ENCODE data around the gene TYW1B. TPM values are rescaled to one million over a fixed set of nuclear protein-coding genes. Genes with fewer than 3 reads are reported as not detected.
A peak's percentile ranks its signal among the peaks of the same experiment; 100 is the strongest.
"Not testable (repeated sequence)": the region's sequence is repeated elsewhere in the genome, so short reads cannot be mapped to it uniquely, and the experiment has no call there.

Gene TYW1B
- total and polyA plus RNA-seq, 4 experiments from 2014 or later, result 0.30 to 8.4 (median 5.0) TPM

- H3K4me3 Mint-ChIP-seq; H3K27me3 ChIP-seq (ENCODE audit: insufficient read depth, low read length); DNase-seq; H3K4me1 Mint-ChIP-seq; H3K36me3 ChIP-seq (ENCODE audit: insufficient read depth, low read length); H3K27me3 Mint-ChIP-seq; POLR2A ChIA-PET (ENCODE audit: partially characterized antibody); H3K4me1 ChIP-seq (ENCODE audit: insufficient read depth, low read length); H3K4me3 ChIP-seq (ENCODE audit: low read length in 2 of 2); H3K9me3 ChIP-seq (ENCODE audit: control insufficient read depth in 1 of 2, low read length in 2 of 2); H3K27ac ChIP-seq (ENCODE audit: low read depth, low read length); H3K9me3 Mint-ChIP-seq; CTCF ChIA-PET (ENCODE audit: partially characterized antibody); intact Hi-C loops (cut with micrococcal nuclease): not testable (repeated sequence)
- Mint-ChIP-seq H3K27ac (peak overlapping the region in 1 of 7 donors; percentile 10), H3K36me3 (peaks cover 37 to 47% of the 10 kb centered on the region in 2 donors)
Observed at GRCh38 chr7:72604771-72605611, 223.0 kb downstream of the TYW1B start.

GRCh38 chr7:72603476-72603875, 224.5 kb downstream of the TYW1B start:
- H3K4me1 ChIP-seq (ENCODE audit: insufficient read depth, low read length); H3K9me3 ChIP-seq (ENCODE audit: control insufficient read depth in 1 of 2, low read length in 2 of 2); H3K9me3 Mint-ChIP-seq; H3K27ac ChIP-seq (ENCODE audit: low read depth, low read length); CTCF ChIA-PET (ENCODE audit: partially characterized antibody); H3K27me3 Mint-ChIP-seq; H3K36me3 ChIP-seq (ENCODE audit: insufficient read depth, low read length); H3K4me3 ChIP-seq (ENCODE audit: low read length in 2 of 2); H3K27me3 ChIP-seq (ENCODE audit: insufficient read depth, low read length); H3K4me3 Mint-ChIP-seq; POLR2A ChIA-PET (ENCODE audit: partially characterized antibody); DNase-seq; intact Hi-C loops (cut with micrococcal nuclease); H3K27ac Mint-ChIP-seq; H3K4me1 Mint-ChIP-seq: not testable (repeated sequence)
- peaks cover 30 to 38% of the 10 kb centered on the region in 2 donors for H3K36me3 Mint-ChIP-seq

DNA sequence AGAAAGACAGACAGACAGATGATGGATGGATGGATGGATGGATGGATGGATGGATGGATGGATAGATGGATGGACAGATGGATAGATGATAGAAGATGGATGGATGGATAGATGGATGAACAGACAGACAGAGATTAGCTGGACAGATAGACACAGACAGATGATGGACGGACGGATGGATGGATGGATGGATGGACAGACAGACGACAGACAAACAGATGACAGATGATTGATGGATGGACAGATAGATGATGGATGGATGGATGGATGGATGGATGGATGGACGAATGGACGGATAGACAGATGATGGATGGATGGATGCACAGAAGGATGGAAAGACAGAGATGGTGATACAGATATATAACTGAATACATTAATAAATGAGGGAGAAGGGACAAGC, 224.9 kb downstream of the TYW1B start:
- Histone ChIP-seq H3K36me3 (ENCODE audit: insufficient read depth, low read length) (no peaks in the 10 kb centered on the region), H3K4me3 (ENCODE audit: low read length in 2 of 2) (no peak overlapping the region), H3K4me1 (ENCODE audit: insufficient read depth, low read length) (no peaks in the 10 kb centered on the region), H3K27me3 (ENCODE audit: insufficient read depth, low read length) (no peaks in the 10 kb centered on the region), H3K27ac (ENCODE audit: low read depth, low read length) (no peak overlapping the region), H3K9me3 (ENCODE audit: control insufficient read depth in 1 of 2, low read length in 2 of 2) (no peaks in the 10 kb centered on the region)
- Mint-ChIP-seq H3K4me3 (no peak overlapping the region), H3K9me3 (peaks cover 0 to 3% (median 0%) of the 10 kb centered on the region in 8 donors), H3K27ac (peak overlapping the region in 2 of 7 donors; percentile 6 to 62), H3K4me1 (peaks cover 0 to 10% (median 5%) of the 10 kb centered on the region in 4 donors), H3K27me3 (no peaks in the 10 kb centered on the region), H3K36me3 (peaks cover 27 to 35% of the 10 kb centered on the region in 2 donors)
- POLR2A ChIA-PET (ENCODE audit: partially characterized antibody), result no interaction called here
- CTCF ChIA-PET (ENCODE audit: partially characterized antibody), result no interaction called here
- no peak for DNase-seq
- intact Hi-C loops (cut with micrococcal nuclease), result no loop called here

GRCh38 chr7:72601683-72602082, 226.3 kb downstream of the TYW1B start:
- H3K4me3 Mint-ChIP-seq; H3K27me3 ChIP-seq (ENCODE audit: insufficient read depth, low read length); H3K27me3 Mint-ChIP-seq; H3K36me3 ChIP-seq (ENCODE audit: insufficient read depth, low read length); H3K27ac Mint-ChIP-seq; POLR2A ChIA-PET (ENCODE audit: partially characterized antibody); H3K9me3 ChIP-seq (ENCODE audit: control insufficient read depth in 1 of 2, low read length in 2 of 2); H3K4me3 ChIP-seq (ENCODE audit: low read length in 2 of 2); DNase-seq; H3K4me1 ChIP-seq (ENCODE audit: insufficient read depth, low read length); H3K9me3 Mint-ChIP-seq; H3K27ac ChIP-seq (ENCODE audit: low read depth, low read length); CTCF ChIA-PET (ENCODE audit: partially characterized antibody); intact Hi-C loops (cut with micrococcal nuclease): not testable (repeated sequence)
- Mint-ChIP-seq H3K4me1 (peaks cover 0 to 10% (median 6%) of the 10 kb centered on the region in 4 donors), H3K36me3 (peaks cover 21 to 41% of the 10 kb centered on the region in 2 donors)

GRCh38 chr7:72590023-72590422, 238.0 kb downstream of the TYW1B start:
- H3K36me3 ChIP-seq (ENCODE audit: insufficient read depth, low read length); H3K27me3 ChIP-seq (ENCODE audit: insufficient read depth, low read length); H3K4me1 Mint-ChIP-seq; H3K4me3 ChIP-seq (ENCODE audit: low read length in 2 of 2); H3K27me3 Mint-ChIP-seq; POLR2A ChIA-PET (ENCODE audit: partially characterized antibody); H3K4me3 Mint-ChIP-seq; DNase-seq; H3K9me3 ChIP-seq (ENCODE audit: control insufficient read depth in 1 of 2, low read length in 2 of 2); H3K4me1 ChIP-seq (ENCODE audit: insufficient read depth, low read length); H3K27ac ChIP-seq (ENCODE audit: low read depth, low read length); H3K27ac Mint-ChIP-seq; CTCF ChIA-PET (ENCODE audit: partially characterized antibody); intact Hi-C loops (cut with micrococcal nuclease): not testable (repeated sequence)
- Mint-ChIP-seq H3K36me3 (peaks cover 38 to 53% of the 10 kb centered on the region in 2 donors), H3K9me3 (peaks cover 0 to 50% (median 31%) of the 10 kb centered on the region in 8 donors)

GRCh38 chr7:72587267-72587666, 240.7 kb downstream of the TYW1B start:
- H3K27me3 ChIP-seq (ENCODE audit: insufficient read depth, low read length); H3K27me3 Mint-ChIP-seq; H3K4me3 ChIP-seq (ENCODE audit: low read length in 2 of 2); H3K27ac Mint-ChIP-seq; H3K4me1 ChIP-seq (ENCODE audit: insufficient read depth, low read length); CTCF ChIA-PET (ENCODE audit: partially characterized antibody); H3K9me3 ChIP-seq (ENCODE audit: control insufficient read depth in 1 of 2, low read length in 2 of 2); POLR2A ChIA-PET (ENCODE audit: partially characterized antibody); H3K4me3 Mint-ChIP-seq; H3K36me3 ChIP-seq (ENCODE audit: insufficient read depth, low read length); DNase-seq; intact Hi-C loops (cut with micrococcal nuclease); H3K4me1 Mint-ChIP-seq; H3K27ac ChIP-seq (ENCODE audit: low read depth, low read length): not testable (repeated sequence)
- Mint-ChIP-seq H3K9me3 (peaks cover 3 to 52% (median 39%) of the 10 kb centered on the region in 8 donors), H3K36me3 (peaks cover 48 to 71% of the 10 kb centered on the region in 2 donors)

GRCh38 chr7:72584576-72584975, 243.4 kb downstream of the TYW1B start:
- DNase-seq; H3K27ac Mint-ChIP-seq; H3K27ac ChIP-seq (ENCODE audit: low read depth, low read length); CTCF ChIA-PET (ENCODE audit: partially characterized antibody); H3K4me3 Mint-ChIP-seq; H3K4me1 ChIP-seq (ENCODE audit: insufficient read depth, low read length); POLR2A ChIA-PET (ENCODE audit: partially characterized antibody); H3K27me3 ChIP-seq (ENCODE audit: insufficient read depth, low read length); H3K27me3 Mint-ChIP-seq; H3K9me3 ChIP-seq (ENCODE audit: control insufficient read depth in 1 of 2, low read length in 2 of 2); intact Hi-C loops (cut with micrococcal nuclease); H3K4me3 ChIP-seq (ENCODE audit: low read length in 2 of 2); H3K36me3 ChIP-seq (ENCODE audit: insufficient read depth, low read length); H3K4me1 Mint-ChIP-seq: not testable (repeated sequence)
- peaks cover 38 to 63% of the 10 kb centered on the region in 2 donors for H3K36me3 Mint-ChIP-seq
- peaks cover 3 to 41% (median 22%) of the 10 kb centered on the region in 8 donors for H3K9me3 Mint-ChIP-seq
